COLO829 (cell line): ENCODE results near the gene PKN1.

Source experiments
- DNase-seq: peaks from one replicate; pipeline ENCODE4 v3.0.0; 2012; ENCODE audit warnings: low spot score

Gene PKN1

DNA sequence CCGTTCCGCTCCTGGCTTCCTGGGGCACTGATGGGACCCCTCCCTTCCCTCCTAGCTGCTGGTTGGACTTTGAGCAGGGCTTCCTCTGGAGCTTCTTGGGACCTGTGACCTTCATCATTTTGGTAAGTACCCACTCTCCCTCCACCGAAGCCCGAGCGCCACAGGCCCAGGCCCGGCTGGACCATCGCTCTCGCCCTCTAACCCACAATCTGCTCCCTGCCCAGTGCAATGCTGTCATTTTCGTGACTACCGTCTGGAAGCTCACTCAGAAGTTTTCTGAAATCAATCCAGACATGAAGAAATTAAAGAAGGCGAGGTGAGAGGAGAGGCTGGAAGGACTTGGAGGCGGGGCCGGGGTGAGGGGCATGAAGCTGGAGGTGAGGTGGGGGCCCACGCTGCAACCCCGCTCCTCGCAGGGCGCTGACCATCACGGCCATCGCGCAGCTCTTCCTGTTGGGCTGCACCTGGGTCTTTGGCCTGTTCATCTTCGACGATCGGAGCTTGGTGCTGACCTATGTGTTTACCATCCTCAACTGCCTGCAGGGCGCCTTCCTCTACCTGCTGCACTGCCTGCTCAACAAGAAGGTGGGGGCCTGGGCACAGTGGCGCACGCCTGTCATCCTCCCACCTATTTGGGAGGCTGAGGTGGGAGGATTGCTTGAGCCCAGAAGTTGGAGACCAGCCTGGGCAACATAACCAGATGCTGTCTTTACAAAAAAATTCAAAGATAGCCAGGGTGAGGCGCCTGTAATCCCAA is 26.3 kb upstream of the PKN1 start:
- no peak for DNase-seq

DNA sequence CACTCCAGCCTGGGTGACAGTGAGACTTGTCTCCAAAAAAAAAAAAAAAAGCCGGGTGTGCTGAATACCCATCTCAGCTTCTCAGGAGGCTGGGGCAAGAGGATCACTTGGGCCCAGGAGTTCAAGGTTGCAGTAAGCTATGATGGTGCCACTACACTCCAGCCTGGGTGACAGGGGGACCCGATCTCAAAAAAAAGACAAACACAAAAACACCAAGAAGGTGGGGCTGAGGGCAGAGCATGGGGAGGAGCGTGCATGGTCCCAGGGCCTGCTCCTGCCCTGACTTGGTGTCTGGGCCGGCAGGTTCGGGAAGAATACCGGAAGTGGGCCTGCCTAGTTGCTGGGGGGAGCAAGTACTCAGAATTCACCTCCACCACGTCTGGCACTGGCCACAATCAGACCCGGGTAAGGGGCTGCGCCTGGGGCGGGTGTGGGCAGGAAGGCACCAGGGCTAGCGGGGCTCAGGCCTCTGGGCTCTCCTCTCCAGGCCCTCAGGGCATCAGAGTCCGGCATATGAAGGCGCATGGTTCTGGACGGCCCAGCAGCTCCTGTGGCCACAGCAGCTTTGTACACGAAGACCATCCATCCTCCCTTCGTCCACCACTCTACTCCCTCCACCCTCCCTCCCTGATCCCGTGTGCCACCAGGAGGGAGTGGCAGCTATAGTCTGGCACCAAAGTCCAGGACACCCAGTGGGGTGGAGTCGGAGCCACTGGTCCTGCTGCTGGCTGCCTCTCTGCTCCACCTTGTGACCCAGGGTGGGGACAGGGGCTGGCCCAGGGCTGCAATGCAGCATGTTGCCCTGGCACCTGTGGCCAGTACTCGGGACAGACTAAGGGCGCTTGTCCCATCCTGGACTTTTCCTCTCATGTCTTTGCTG is 25.3 kb upstream of the PKN1 start:
- DNase-seq: no peak

DNA sequence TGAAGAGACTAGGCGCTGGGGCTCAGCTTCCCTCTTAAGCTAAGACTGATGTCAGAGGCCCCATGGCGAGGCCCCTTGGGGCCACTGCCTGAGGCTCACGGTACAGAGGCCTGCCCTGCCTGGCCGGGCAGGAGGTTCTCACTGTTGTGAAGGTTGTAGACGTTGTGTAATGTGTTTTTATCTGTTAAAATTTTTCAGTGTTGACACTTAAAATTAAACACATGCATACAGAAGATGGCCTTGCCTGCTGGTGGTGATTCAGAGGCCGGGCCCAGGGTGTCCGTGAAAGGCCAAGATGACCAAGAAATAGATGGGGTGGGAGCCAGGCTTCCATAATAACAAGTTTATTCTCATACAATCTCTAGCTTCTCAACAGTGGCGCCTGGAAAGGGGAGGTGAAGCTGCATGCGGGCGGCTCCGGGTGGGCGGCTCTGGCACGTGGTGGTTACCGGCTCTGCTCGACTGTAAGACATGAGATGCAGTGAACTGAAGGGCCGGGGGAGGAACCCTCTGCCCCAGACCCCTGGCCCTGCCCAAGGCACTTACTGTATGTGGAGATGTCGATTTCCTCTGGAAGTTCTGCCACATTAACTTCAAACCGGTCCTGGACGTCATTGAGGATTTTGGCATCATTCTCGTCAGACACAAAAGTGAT is 24.5 kb upstream of the PKN1 start:
- no peak for DNase-seq

DNA sequence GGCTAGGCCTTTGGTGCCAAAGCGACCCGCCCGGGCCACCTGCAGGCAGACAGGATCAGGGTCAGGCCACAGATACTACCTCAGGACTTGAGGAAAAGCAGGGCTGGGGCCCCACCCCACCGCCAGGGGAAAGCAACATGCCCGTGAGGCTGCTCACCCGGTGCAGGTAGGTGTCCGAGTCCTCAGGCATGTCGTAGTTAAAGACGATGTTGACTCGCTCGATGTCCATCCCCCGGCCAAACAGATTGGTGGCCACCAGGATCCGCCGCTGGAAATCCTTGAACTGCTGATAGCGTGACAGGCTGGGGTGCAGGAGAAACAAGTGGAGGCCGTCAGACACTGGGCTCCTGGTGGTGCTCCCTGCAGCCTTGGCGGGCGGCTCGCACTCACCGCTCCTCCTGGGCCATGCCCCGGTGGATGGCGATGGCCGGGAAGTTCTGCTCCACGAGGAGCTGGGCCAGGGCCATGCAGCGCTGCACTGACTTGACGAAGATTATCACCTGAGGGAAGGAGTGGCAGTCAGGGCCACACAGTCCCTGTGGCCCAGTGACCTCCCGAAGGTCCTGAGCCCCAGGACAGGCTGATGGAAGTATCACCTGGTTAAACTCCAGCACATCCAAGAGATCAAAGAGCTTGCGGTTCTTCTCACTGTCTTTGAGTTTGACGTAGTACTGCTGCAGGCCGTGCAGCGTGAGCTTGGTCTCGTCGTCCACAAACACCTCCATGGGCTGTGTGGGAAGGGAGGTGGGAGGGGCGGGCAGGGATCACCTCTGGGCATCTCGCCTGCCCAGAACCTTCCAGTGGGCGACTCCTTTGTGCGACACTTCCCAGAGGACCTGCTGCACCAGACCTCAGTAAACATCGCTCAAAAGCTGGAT is 23.7 kb upstream of the PKN1 start:
- DNase-seq: no peak

GRCh38 chr19:14410091-14411051 is 22.7 kb upstream of the PKN1 start:
- DNase-seq: no peak

GRCh38 chr19:14411161-14411937 is 21.8 kb upstream of the PKN1 start:
- no peak for DNase-seq

- no peak for DNase-seq
Observed at GRCh38 chr19:14411938-14412245, 21.2 kb upstream of the PKN1 start.

DNA sequence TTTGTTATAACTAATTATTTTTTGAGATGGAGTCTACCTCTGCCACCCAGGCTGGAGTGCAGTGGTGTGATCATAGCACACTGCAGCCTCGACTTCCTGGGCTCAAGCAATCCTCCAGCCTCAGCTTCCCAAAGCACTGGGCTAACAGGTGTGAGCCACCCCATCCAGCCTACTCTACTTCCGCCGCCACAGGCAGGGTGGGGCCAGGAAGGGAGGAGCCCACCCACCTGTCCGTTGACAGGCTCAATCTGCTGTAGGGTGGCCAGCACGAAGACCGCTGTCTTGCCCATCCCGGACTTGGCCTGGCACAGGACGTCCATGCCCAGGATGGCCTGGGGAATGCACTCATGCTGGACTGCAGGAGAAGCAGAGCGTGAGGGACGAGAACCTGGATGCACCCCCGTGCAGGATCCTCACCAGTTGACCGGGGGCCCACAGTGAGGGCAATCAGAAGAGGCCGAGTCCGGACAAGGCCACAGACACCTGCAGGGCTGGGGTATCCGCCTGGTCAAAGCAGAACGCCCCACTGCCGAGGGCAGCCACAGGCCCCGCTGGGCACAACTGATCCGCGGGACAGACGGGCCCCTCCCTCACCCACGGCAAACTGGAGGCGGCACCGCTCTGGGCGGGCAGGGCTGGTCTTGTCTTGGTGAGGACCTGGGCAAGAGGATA is 20.6 kb upstream of the PKN1 start:
- no peak for DNase-seq

DNA sequence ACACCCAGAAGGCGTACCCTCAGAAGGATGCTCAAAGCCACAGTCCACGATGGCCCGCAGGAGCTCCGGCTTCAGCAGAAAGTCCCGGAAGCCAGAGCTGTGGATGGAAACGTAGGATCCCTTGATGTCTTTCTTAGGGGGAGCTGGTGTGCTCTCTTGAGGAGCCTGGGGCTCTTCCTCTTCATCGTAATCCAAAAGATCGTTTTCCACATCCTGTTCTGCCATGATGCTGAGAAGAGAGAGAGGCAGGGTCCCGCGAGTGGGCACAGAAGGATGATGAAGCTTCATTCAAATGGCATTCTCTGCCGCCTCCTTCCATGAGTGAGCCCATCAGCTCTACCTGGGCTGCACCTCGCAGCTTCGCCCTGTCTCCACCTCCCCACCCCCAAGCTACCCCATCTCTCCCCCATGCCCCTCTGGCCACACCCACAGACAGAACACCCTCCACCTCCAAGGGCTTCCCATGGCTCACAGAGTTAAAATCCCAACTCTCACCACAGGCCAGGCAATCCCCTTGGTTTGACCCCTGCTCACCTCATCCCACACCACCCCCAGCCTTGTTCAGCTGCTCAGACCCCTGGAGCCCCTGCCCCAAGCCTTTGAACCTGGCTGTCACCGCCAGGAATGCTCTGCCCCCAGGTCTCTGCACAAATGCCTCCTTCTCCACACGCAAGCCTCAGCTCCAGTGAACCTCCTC is 20.0 kb upstream of the PKN1 start:
- DNase-seq: no peak

DNA sequence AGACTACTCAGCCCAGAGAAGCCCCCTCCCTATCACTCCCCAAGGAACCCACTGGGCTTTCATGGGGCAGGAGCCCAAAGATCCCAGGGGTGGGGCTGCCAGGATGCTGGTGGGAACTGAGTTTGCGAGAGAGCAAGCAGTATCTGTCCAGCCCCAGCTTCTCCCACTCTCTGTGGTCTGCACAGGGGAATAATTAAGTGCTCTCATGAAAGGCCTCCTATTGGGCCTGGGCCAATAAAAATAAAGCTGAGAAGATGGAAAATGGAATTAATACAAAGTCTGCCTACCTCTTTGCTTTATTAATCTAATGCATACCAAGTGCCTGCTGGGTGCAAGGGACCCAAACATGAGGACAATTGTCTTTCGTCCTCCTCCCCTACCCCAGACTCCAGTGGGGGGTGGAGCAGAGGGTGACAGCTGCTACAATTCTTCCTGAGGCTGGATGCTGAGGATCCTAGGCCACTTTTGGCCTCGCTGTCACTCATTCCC is 19.4 kb upstream of the PKN1 start:
- peak; percentile 25 for DNase-seq

DNA sequence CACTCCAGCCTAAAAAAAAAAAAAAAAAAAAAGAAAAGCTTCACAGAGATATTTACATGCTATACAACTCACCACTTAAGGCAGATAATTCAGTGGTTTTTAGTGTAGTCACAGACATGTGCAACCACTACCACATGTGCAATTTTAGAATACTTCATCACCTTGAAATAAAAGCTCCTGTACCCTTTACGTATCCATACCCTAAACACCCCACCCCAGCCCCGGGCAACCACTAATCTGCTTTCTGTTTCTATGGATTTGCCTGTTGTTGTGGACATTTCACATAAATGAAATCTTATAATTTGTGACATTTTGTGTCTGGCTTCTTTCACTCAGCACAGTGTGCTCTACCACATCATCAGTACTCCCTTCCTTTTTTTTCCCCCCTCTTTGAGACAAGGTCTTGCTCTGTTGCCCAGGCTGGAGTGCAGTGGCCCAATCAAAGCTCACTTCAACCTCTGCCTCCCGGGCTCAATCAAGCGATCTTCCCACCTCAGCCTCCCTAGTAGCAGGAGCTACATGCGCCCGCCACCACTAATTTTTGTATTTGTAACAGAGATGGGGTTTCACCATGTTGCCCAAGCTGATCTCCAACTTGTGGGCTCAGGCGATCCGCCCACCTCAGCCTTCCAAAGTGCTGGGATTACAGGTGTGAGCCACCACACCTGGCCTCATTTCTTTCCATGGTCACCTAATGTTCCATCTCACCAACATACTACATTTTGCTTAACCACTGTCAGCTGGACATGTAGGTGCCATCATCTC is 18.0 kb upstream of the PKN1 start:
- no peak for DNase-seq

GRCh38 chr19:14416817-14417231 is 16.3 kb upstream of the PKN1 start:
- DNase-seq: no peak

DNA sequence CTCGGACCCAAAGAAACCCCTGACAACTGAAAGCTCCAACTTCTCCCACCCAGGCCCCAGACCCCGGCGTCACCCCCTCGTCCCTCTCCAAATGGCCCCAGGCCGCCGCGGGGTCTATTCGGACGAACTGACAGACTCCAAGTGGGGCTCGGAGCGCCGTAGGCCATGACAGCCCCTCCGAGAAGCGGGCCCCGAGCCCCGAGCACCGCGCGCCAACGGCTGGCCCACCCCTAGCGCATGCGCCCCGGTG is 14.3 kb upstream of the PKN1 start:
- peak; percentile 84 for DNase-seq

- peak; percentile 99 for DNase-seq
Observed at GRCh38 chr19:14419106-14419813, 13.8 kb upstream of the PKN1 start, which contains the start of gene DDX39A. DDX39A (minus strand) TSS chr19:14419341; CDS start chr19:14413220, 6,121 bp downstream.

DNA sequence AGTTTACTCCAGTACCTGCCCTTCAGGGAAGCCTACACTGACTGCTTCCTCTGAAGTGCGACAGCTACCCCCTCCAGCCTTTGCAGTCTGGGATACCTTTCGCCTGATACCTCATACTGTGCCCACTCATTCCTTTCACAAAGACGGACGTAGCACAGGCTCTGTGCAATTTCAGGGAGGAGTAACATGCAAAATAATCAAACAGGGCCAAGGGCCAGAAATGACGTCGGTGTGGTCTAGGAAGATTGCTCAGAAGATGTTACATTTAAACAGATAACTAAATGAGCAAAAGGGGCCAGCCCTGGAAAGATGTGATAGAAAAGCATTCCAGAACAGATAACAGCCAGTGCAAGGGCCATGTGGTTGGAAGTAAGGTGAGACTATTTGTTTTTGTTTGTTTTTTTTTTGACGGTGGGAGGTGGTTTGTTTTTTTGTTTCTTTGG is 7.4 kb upstream of the PKN1 start:
- DNase-seq: no peak

GRCh38 chr19:14427461-14427860 is 5.6 kb upstream of the PKN1 start:
- no peak for DNase-seq

DNA sequence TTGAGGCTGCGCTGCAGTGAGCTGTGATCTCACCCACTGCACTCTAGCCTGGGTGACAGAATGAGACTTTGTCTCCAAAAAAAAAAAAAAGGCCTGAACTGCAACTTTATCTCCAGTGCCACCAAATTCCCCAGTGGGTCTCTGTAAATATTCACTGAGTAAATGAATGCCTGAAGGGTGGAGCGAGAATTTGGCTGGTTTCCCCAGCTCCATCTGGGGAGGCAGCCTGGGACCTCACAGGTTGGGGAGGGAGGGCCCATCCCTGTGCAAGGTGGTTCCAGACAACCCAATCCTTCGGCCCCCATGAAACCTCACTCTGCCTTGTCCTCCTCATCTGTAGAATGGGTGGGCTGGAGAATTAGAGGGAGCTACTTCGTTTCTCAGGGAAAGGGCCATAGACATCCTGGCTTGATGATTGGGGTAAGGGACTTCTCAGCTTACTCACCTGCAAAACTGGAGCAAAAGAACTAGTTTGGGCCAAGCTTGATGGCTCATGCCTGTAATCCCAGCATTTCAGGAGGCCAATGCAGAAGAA is 4.2 kb upstream of the PKN1 start:
- DNase-seq: no peak
